ENCODE data around the gene GOLGA6A. TPM values are rescaled to one million over a fixed set of nuclear protein-coding genes. Genes with fewer than 3 reads are reported as not detected.

The GOLGA6A gene
- total and polyA plus RNA-seq, 2 of the 13 experiments (the other 11 are each of a cell fraction or from before 2014, with no cell fraction given) = 0.04 to 0.22 TPM

- no peak overlapping the region for H3K4me2 ChIP-seq (ENCODE audit: low read depth, low read length)
- intact Hi-C loops (cut with micrococcal nuclease; ENCODE audit: unreplicated experiment) = no loop called here
- H3K4me3 ChIP-seq (replicated peaks in 1 of 3; ENCODE audit: insufficient read depth in 1 of 3, low read depth in 2 of 3, low read length in 3 of 3) = no peak overlapping the region
- WGBS (ENCODE audit: low lambda C conversion rate) = 99% methylated on average over 41 of the region's 66 CpGs
- ATAC-seq = no peak
- TF ChIP-seq SETDB1 (CRISPR knock-in tag; IDR thresholded peaks at IDR 0.05; ENCODE audit: borderline replicate concordance) (no peak), KLF13 (CRISPR knock-in tag; IDR thresholded peaks at IDR 0.05) (no peak), NFATC3 (CRISPR knock-in tag; IDR thresholded peaks at IDR 0.05) (no peak), ZBTB46 (CRISPR knock-in tag; IDR thresholded peaks at IDR 0.05; ENCODE audit: borderline replicate concordance) (no peak), NFIC (IDR thresholded peaks at IDR 0.05; ENCODE audit: low read length) (no peak), IKZF4 (CRISPR knock-in tag; IDR thresholded peaks at IDR 0.05; ENCODE audit: borderline replicate concordance, low read depth, not compliant biosample characterization) (no peak), MTA3 (CRISPR knock-in tag; IDR thresholded peaks at IDR 0.05) (no peak), ZNF263 (CRISPR knock-in tag; IDR thresholded peaks at IDR 0.05) (no peak), SMARCE1 (IDR thresholded peaks at IDR 0.05; ENCODE audit: borderline replicate concordance) (no peak), ZNF703 (CRISPR knock-in tag; IDR thresholded peaks at IDR 0.05; ENCODE audit: borderline replicate concordance) (no peak), ZNF232 (CRISPR knock-in tag; IDR thresholded peaks at IDR 0.05; ENCODE audit: borderline replicate concordance) (no peak), PRPF4 (IDR thresholded peaks at IDR 0.05; ENCODE audit: low read depth, low read length, poor library complexity, severe bottlenecking) (no peak), NBN (conservative IDR thresholded peaks at IDR 0.05) (no peak), DNMT1 (CRISPR knock-in tag; IDR thresholded peaks at IDR 0.05) (no peak), E2F1 (CRISPR knock-in tag; IDR thresholded peaks at IDR 0.05) (no peak), ZSCAN9 (CRISPR knock-in tag; IDR thresholded peaks at IDR 0.05; ENCODE audit: borderline replicate concordance) (no peak), HNF4G (IDR thresholded peaks at IDR 0.05; ENCODE audit: borderline replicate concordance, low read depth, low read length) (no peak), HNF4G (CRISPR knock-in tag; IDR thresholded peaks at IDR 0.05; ENCODE audit: borderline replicate concordance, low read depth) (no peak)
- no peaks in the 10 kb centered on the region for H3K79me2 ChIP-seq (ENCODE audit: insufficient read depth, low read length)
- H3K9ac ChIP-seq (ENCODE audit: insufficient read depth, low read depth, low read length) = no peak overlapping the region
- no TSS peak for BruUV-seq (replicated peaks)
- ChIA-PET CTCF (ENCODE audit: low intra/inter-chr PET ratio, low total read pairs) (no interaction called here), POLR2A (no interaction called here)
- H3K27ac ChIP-seq (ENCODE audit: extremely low read length, insufficient read depth, low read length) = no peak overlapping the region
- no peaks in the 10 kb centered on the region for H4K20me1 ChIP-seq (ENCODE audit: insufficient read depth, low read length)
- no peaks in the 10 kb centered on the region for H3K4me1 ChIP-seq (ENCODE audit: insufficient read depth, low read length)
- in situ Hi-C loops (cut with HindIII; ENCODE audit: extremely low pct_ligation_motif_present, low pct_unique_long_range_greater_than_20kb) = no loop called here
- no peaks in the 10 kb centered on the region for H3K27me3 ChIP-seq (ENCODE audit: control insufficient read depth in 1 of 2, insufficient read depth in 2 of 2, low read length in 2 of 2)
- H3K9me3 ChIP-seq (ENCODE audit: low read length) = no peaks in the 10 kb centered on the region
- no peak for DNase-seq (ENCODE audit: low spot score)
- FAIRE-seq = no peak
- peaks cover 16 to 44% of the 10 kb centered on the region in 2 experiments; a peak in 4 of 5 replicates for H3K36me3 ChIP-seq (replicated peaks in 1 of 2; ENCODE audit: control insufficient read depth in 1 of 2, insufficient read depth in 2 of 2, low read length in 2 of 2)
- no peak overlapping the region for H2AFZ ChIP-seq (ENCODE audit: low read length)
Observed at GRCh38 chr15:74022706-74023470, 59.5 kb downstream of the GOLGA6A start.

Measured in HepG2 (cell line).